B cell (primary cell): ENCODE measurements around the gene UBAC1. TPM values are rescaled to one million over a fixed set of nuclear protein-coding genes. Genes with fewer than 3 reads are reported as not detected.

Experiments
- ATAC-seq: fragments of 200-7000 bp; cut with Tn5 transposase; one replicate; pipeline ENCODE4 v1.10.0; 2021; ENCODE audit warnings: low read depth, mild to moderate bottlenecking, moderate number of reproducible peaks, moderate library complexity
- CTCF ChIA-PET: fragments of 350-600 bp; sonication (Branson Sonifier 250); formaldehyde crosslinking; loops from one replicate; lab custom pipeline; 2021; ENCODE audit warnings: antibody characterized with exemption, inconsistent platforms; lab: Charles Lee
- POLR2A ChIA-PET: fragments of 350-600 bp; sonication (Branson Sonifier 250); formaldehyde crosslinking; loops from one replicate; lab custom pipeline; 2021; ENCODE audit warnings: antibody characterized with exemption; lab: Charles Lee
- DNase-seq: peaks from one replicate; pipeline ENCODE4 v3.0.0; 2013
- H2AFZ ChIP-seq: 2 replicates; pipeline ENCODE4 v1.6.1; 2012; ENCODE audit warnings: mild to moderate bottlenecking, low read depth, low read length; ENCODE audit not compliant: insufficient read depth, poor library complexity, severe bottlenecking
- H3K27ac ChIP-seq, 2 donors: 1 replicate in 1 of 2; 2 replicates in 1 of 2; pipeline ENCODE4 v1.5.1; 2012 to 2013; ENCODE audit warnings: low read length in 2 of 2, mild to moderate bottlenecking in 2 of 2, moderate library complexity in 1 of 2
- H3K27me3 ChIP-seq, 4 experiments: fragments of 200-600 bp in 1 of 4; sonication (generic) in 1 of 4; replicated peaks in 1 of 4; 1 replicate in 2 of 4; 2 replicates in 2 of 4; pipeline versions ENCODE4 v1.6.1 to v1.7.0; 2013 to 2016; ENCODE audit warnings: low read length in 3 of 4, mild to moderate bottlenecking in 2 of 4, mixed read lengths in 1 of 4, moderate library complexity in 1 of 4; ENCODE audit not compliant: insufficient read depth in 4 of 4, control insufficient read depth in 3 of 4; ENCODE audit errors: control extremely low read depth in 1 of 4
- H3K36me3 ChIP-seq, 2 experiments: replicated peaks in 1 of 2; 1 replicate in 1 of 2; 2 replicates in 1 of 2; pipeline versions ENCODE4 v1.6.1 to v1.7.1; 2013; ENCODE audit warnings: low read length in 1 of 2; ENCODE audit not compliant: insufficient read depth in 2 of 2, control insufficient read depth in 1 of 2; ENCODE audit errors: control extremely low read depth in 1 of 2, extremely low read depth in 1 of 2
- H3K4me1 ChIP-seq, 2 donors: fragments of 200-600 bp in 1 of 2; sonication (generic) in 1 of 2; 1 replicate in 1 of 2; 2 replicates in 1 of 2; pipeline versions ENCODE4 v1.5.1 to v1.6.1; 2013 to 2017; ENCODE audit warnings: low read length in 2 of 2; ENCODE audit not compliant: control insufficient read depth in 2 of 2, insufficient read depth in 2 of 2
- H3K4me2 ChIP-seq: replicated peaks from 2 replicates; pipeline ENCODE3; 2012; ENCODE audit warnings: mild to moderate bottlenecking, low read depth, low read length; ENCODE audit not compliant: poor library complexity, severe bottlenecking
- H3K4me3 ChIP-seq, 5 experiments: fragments of 200-600 bp in 1 of 5; sonication (generic) in 1 of 5; 1 replicate in 3 of 5; 2 replicates in 2 of 5; pipeline versions ENCODE4 v1.5.1 to v1.7.0; 2011 to 2016; ENCODE audit warnings: low read length in 4 of 5, mild to moderate bottlenecking in 4 of 5, low read depth in 2 of 5, control low read depth in 1 of 5, moderate library complexity in 1 of 5; ENCODE audit not compliant: insufficient read depth in 1 of 5; ENCODE audit errors: control extremely low read depth in 1 of 5, extremely low read depth in 1 of 5
- H3K79me2 ChIP-seq: fragments of 200-600 bp; sonication (generic); one replicate; pipeline ENCODE4 v1.6.0; 2016; ENCODE audit warnings: low read length; ENCODE audit not compliant: control insufficient read depth, insufficient read depth
- H3K9ac ChIP-seq: fragments of 200-600 bp; sonication (generic); 2 replicates; pipeline ENCODE4 v1.6.1; 2017; ENCODE audit warnings: mild to moderate bottlenecking, low read length, moderate library complexity
- H3K9me3 ChIP-seq, 3 donors: one replicate each; pipeline versions ENCODE4 v1.6.1 to v1.7.1; 2013; ENCODE audit warnings: low read length in 2 of 3; ENCODE audit not compliant: control insufficient read depth in 2 of 3, insufficient read depth in 1 of 3; ENCODE audit errors: control extremely low read depth in 1 of 3
- H4K20me1 ChIP-seq: 2 replicates; pipeline ENCODE4 v1.6.0; 2012; ENCODE audit warnings: mild to moderate bottlenecking, low read length; ENCODE audit not compliant: insufficient read depth, control insufficient read depth, poor library complexity, severe bottlenecking
- H3K27ac Mint-ChIP-seq: one replicate; pipeline ENCODE4 v1.8.0; 2021; ENCODE audit warnings: mixed read lengths
- H3K27me3 Mint-ChIP-seq: one replicate; pipeline ENCODE4 v1.8.0; 2021; ENCODE audit warnings: mixed read lengths
- H3K4me1 Mint-ChIP-seq: one replicate; pipeline ENCODE4 v1.8.0; 2021; ENCODE audit warnings: mixed read lengths
- H3K4me3 Mint-ChIP-seq: one replicate; pipeline ENCODE4 v1.8.0; 2021; ENCODE audit warnings: mixed read lengths
- H3K9me3 Mint-ChIP-seq: one replicate; pipeline ENCODE4 v1.8.0; 2022; ENCODE audit warnings: mixed read lengths; ENCODE audit not compliant: insufficient read depth
- CTCF ChIP-seq: fragments of 200-600 bp; IDR thresholded peaks from one replicate; pipeline ENCODE4 v1.8.0; 2022; ENCODE audit warnings: antibody characterized with exemption, mild to moderate bottlenecking
- EZH2 ChIP-seq: IDR thresholded peaks from 2 replicates; pipeline ENCODE4 v1.6.1; 2012; ENCODE audit warnings: borderline replicate concordance, low read depth, mild to moderate bottlenecking, moderate library complexity, low read length; ENCODE audit not compliant: insufficient read depth, poor library complexity, severe bottlenecking
- WGBS: methylation state at CpG from one replicate; pipeline ENCODE4 v1.1.5; 2013; ENCODE audit warnings: missing lambda C conversion rate; ENCODE audit not compliant: insufficient coverage; 5-methylcytosine and 5-hydroxymethylcytosine counted together
- intact Hi-C: fragments of 100-400 bp; cut with micrococcal nuclease; formaldehyde crosslinking; loops from one replicate; pipeline ENCODE4 v1.10.0; 2022
- polyA plus RNA-seq: library from polyadenylated mRNA; depleted of rRNA; stranded (reverse); fragments of >200 nt; gene quantifications from 2 replicates; pipeline ENCODE4 v1.2.3, GENCODE V29; 2012
- total RNA-seq, 2 donors: library from RNA; stranded (reverse); fragments of 120-200 nt in 1 of 2; gene quantifications; 1 replicate in 1 of 2; 2 replicates in 1 of 2; pipeline versions ENCODE4 v1.2.3 to v1.2.4, GENCODE V29; 2013 to 2022

Gene UBAC1
- total and polyA plus RNA-seq, 2 donors (not counting 1 experiment from before 2014, with no cell fraction given): 30.8 to 31.1 TPM

GRCh38 chr9:135930446-135931345 lies 30.5 kb downstream of the UBAC1 start:
- DNase-seq (no peak), ATAC-seq (no peak)
- CTCF ChIA-PET: no interaction called here
- H2AFZ ChIP-seq: no peak overlapping the region
- no peaks in the 10 kb centered on the region for H3K9me3 Mint-ChIP-seq
- H3K9me3 ChIP-seq: no peaks in the 10 kb centered on the region
- H3K4me3 Mint-ChIP-seq: no peak overlapping the region
- no peaks in the 10 kb centered on the region for H3K27me3 ChIP-seq
- WGBS: 96% methylated on average over 33 of the region's 33 CpGs
- intact Hi-C loops: no loop called here
- no peak overlapping the region for H3K4me2 ChIP-seq
- no peak overlapping the region for H3K27ac ChIP-seq
- H4K20me1 ChIP-seq: no peaks in the 10 kb centered on the region
- no peaks in the 10 kb centered on the region for H3K4me1 ChIP-seq
- H3K27ac Mint-ChIP-seq: peak overlapping the region; percentile 26
- POLR2A ChIA-PET: no interaction called here
- no peaks in the 10 kb centered on the region for H3K27me3 Mint-ChIP-seq
- no peak for TF ChIP-seq CTCF
- TF ChIP-seq EZH2: no peak
- no peak overlapping the region for H3K4me3 ChIP-seq
- H3K36me3 ChIP-seq: peaks cover 0 to 30% of the 10 kb centered on the region in 2 experiments
- no peaks in the 10 kb centered on the region for H3K4me1 Mint-ChIP-seq
- no peaks in the 10 kb centered on the region for H3K79me2 ChIP-seq
- H3K9ac ChIP-seq: no peak overlapping the region
